B cell (primary cell): ENCODE measurements around the gene HAGH. TPM values are rescaled to one million over a fixed set of nuclear protein-coding genes. Genes with fewer than 3 reads are reported as not detected.

Experiments used
- ATAC-seq: fragments of 200-7000 bp; cut with Tn5 transposase; one replicate; pipeline ENCODE4 v1.10.0; 2021; ENCODE audit warnings: low read depth, mild to moderate bottlenecking, moderate number of reproducible peaks, moderate library complexity
- CTCF ChIA-PET: fragments of 350-600 bp; sonication (Branson Sonifier 250); formaldehyde crosslinking; loops from one replicate; lab custom pipeline; 2021; ENCODE audit warnings: antibody characterized with exemption, inconsistent platforms; lab: Charles Lee
- POLR2A ChIA-PET: fragments of 350-600 bp; sonication (Branson Sonifier 250); formaldehyde crosslinking; loops from one replicate; lab custom pipeline; 2021; ENCODE audit warnings: antibody characterized with exemption; lab: Charles Lee
- DNase-seq: peaks from one replicate; pipeline ENCODE4 v3.0.0; 2013
- H2AFZ ChIP-seq: 2 replicates; pipeline ENCODE4 v1.6.1; 2012; ENCODE audit warnings: mild to moderate bottlenecking, low read depth, low read length; ENCODE audit not compliant: insufficient read depth, poor library complexity, severe bottlenecking
- H3K27ac ChIP-seq, 2 donors: 1 replicate in 1 of 2; 2 replicates in 1 of 2; pipeline ENCODE4 v1.5.1; 2012 to 2013; ENCODE audit warnings: low read length in 2 of 2, mild to moderate bottlenecking in 2 of 2, moderate library complexity in 1 of 2
- H3K27me3 ChIP-seq, 4 experiments: fragments of 200-600 bp in 1 of 4; sonication (generic) in 1 of 4; replicated peaks in 1 of 4; 1 replicate in 2 of 4; 2 replicates in 2 of 4; pipeline versions ENCODE4 v1.6.1 to v1.7.0; 2013 to 2016; ENCODE audit warnings: low read length in 3 of 4, mild to moderate bottlenecking in 2 of 4, mixed read lengths in 1 of 4, moderate library complexity in 1 of 4; ENCODE audit not compliant: insufficient read depth in 4 of 4, control insufficient read depth in 3 of 4; ENCODE audit errors: control extremely low read depth in 1 of 4
- H3K36me3 ChIP-seq, 2 experiments: replicated peaks in 1 of 2; 1 replicate in 1 of 2; 2 replicates in 1 of 2; pipeline versions ENCODE4 v1.6.1 to v1.7.1; 2013; ENCODE audit warnings: low read length in 1 of 2; ENCODE audit not compliant: insufficient read depth in 2 of 2, control insufficient read depth in 1 of 2; ENCODE audit errors: control extremely low read depth in 1 of 2, extremely low read depth in 1 of 2
- H3K4me1 ChIP-seq, 2 donors: fragments of 200-600 bp in 1 of 2; sonication (generic) in 1 of 2; 1 replicate in 1 of 2; 2 replicates in 1 of 2; pipeline versions ENCODE4 v1.5.1 to v1.6.1; 2013 to 2017; ENCODE audit warnings: low read length in 2 of 2; ENCODE audit not compliant: control insufficient read depth in 2 of 2, insufficient read depth in 2 of 2
- H3K4me2 ChIP-seq: replicated peaks from 2 replicates; pipeline ENCODE3; 2012; ENCODE audit warnings: mild to moderate bottlenecking, low read depth, low read length; ENCODE audit not compliant: poor library complexity, severe bottlenecking
- H3K4me3 ChIP-seq, 5 experiments: fragments of 200-600 bp in 1 of 5; sonication (generic) in 1 of 5; 1 replicate in 3 of 5; 2 replicates in 2 of 5; pipeline versions ENCODE4 v1.5.1 to v1.7.0; 2011 to 2016; ENCODE audit warnings: low read length in 4 of 5, mild to moderate bottlenecking in 4 of 5, low read depth in 2 of 5, control low read depth in 1 of 5, moderate library complexity in 1 of 5; ENCODE audit not compliant: insufficient read depth in 1 of 5; ENCODE audit errors: control extremely low read depth in 1 of 5, extremely low read depth in 1 of 5
- H3K79me2 ChIP-seq: fragments of 200-600 bp; sonication (generic); one replicate; pipeline ENCODE4 v1.6.0; 2016; ENCODE audit warnings: low read length; ENCODE audit not compliant: control insufficient read depth, insufficient read depth
- H3K9ac ChIP-seq: fragments of 200-600 bp; sonication (generic); 2 replicates; pipeline ENCODE4 v1.6.1; 2017; ENCODE audit warnings: mild to moderate bottlenecking, low read length, moderate library complexity
- H3K9me3 ChIP-seq, 3 donors: one replicate each; pipeline versions ENCODE4 v1.6.1 to v1.7.1; 2013; ENCODE audit warnings: low read length in 2 of 3; ENCODE audit not compliant: control insufficient read depth in 2 of 3, insufficient read depth in 1 of 3; ENCODE audit errors: control extremely low read depth in 1 of 3
- H4K20me1 ChIP-seq: 2 replicates; pipeline ENCODE4 v1.6.0; 2012; ENCODE audit warnings: mild to moderate bottlenecking, low read length; ENCODE audit not compliant: insufficient read depth, control insufficient read depth, poor library complexity, severe bottlenecking
- H3K27ac Mint-ChIP-seq: one replicate; pipeline ENCODE4 v1.8.0; 2021; ENCODE audit warnings: mixed read lengths
- H3K27me3 Mint-ChIP-seq: one replicate; pipeline ENCODE4 v1.8.0; 2021; ENCODE audit warnings: mixed read lengths
- H3K4me1 Mint-ChIP-seq: one replicate; pipeline ENCODE4 v1.8.0; 2021; ENCODE audit warnings: mixed read lengths
- H3K4me3 Mint-ChIP-seq: one replicate; pipeline ENCODE4 v1.8.0; 2021; ENCODE audit warnings: mixed read lengths
- H3K9me3 Mint-ChIP-seq: one replicate; pipeline ENCODE4 v1.8.0; 2022; ENCODE audit warnings: mixed read lengths; ENCODE audit not compliant: insufficient read depth
- EZH2 ChIP-seq: IDR thresholded peaks from 2 replicates; pipeline ENCODE4 v1.6.1; 2012; ENCODE audit warnings: borderline replicate concordance, low read depth, mild to moderate bottlenecking, moderate library complexity, low read length; ENCODE audit not compliant: insufficient read depth, poor library complexity, severe bottlenecking
- WGBS: methylation state at CpG from one replicate; pipeline ENCODE4 v1.1.5; 2013; ENCODE audit warnings: missing lambda C conversion rate; ENCODE audit not compliant: insufficient coverage; 5-methylcytosine and 5-hydroxymethylcytosine counted together
- intact Hi-C: fragments of 100-400 bp; cut with micrococcal nuclease; formaldehyde crosslinking; loops from one replicate; pipeline ENCODE4 v1.10.0; 2022
- polyA plus RNA-seq: library from polyadenylated mRNA; depleted of rRNA; stranded (reverse); fragments of >200 nt; gene quantifications from 2 replicates; pipeline ENCODE4 v1.2.3, GENCODE V29; 2012
- total RNA-seq, 2 donors: library from RNA; stranded (reverse); fragments of 120-200 nt in 1 of 2; gene quantifications; 1 replicate in 1 of 2; 2 replicates in 1 of 2; pipeline versions ENCODE4 v1.2.3 to v1.2.4, GENCODE V29; 2013 to 2022
- TF ChIP-seq, protein P1 (sequence below): fragments of 200-600 bp; IDR thresholded peaks from one replicate; pipeline ENCODE4 v1.8.0; 2022; ENCODE audit warnings: antibody characterized with exemption, mild to moderate bottlenecking

The HAGH gene
- total and polyA plus RNA-seq, 2 donors (not counting 1 experiment from before 2014, with no cell fraction given) = 50.6 to 74.2 TPM

DNA sequence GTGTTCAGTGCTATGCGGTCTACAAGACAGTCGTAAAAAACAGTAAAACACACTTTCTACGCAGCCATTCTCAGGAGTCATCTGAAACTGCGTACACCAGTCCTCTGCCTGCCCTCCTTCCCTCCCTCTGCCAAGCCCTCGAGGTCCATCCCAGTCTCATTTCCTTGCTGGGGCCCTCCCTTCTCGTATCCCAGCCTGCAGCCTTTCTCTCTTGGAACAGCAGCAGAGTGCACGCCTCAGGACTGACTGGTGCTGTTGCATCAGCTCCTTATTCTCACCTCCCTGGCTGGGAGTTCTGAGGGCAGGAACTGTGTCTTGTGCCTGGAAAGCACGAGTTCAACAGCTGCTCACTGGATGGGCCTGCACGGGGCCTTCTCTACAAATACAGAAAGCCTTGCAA lies 12.9 kb upstream of the HAGH start:
- H4K20me1 ChIP-seq = no peaks in the 10 kb centered on the region
- TF ChIP-seq EZH2 = no peak
- TF ChIP-seq, protein P1, sequence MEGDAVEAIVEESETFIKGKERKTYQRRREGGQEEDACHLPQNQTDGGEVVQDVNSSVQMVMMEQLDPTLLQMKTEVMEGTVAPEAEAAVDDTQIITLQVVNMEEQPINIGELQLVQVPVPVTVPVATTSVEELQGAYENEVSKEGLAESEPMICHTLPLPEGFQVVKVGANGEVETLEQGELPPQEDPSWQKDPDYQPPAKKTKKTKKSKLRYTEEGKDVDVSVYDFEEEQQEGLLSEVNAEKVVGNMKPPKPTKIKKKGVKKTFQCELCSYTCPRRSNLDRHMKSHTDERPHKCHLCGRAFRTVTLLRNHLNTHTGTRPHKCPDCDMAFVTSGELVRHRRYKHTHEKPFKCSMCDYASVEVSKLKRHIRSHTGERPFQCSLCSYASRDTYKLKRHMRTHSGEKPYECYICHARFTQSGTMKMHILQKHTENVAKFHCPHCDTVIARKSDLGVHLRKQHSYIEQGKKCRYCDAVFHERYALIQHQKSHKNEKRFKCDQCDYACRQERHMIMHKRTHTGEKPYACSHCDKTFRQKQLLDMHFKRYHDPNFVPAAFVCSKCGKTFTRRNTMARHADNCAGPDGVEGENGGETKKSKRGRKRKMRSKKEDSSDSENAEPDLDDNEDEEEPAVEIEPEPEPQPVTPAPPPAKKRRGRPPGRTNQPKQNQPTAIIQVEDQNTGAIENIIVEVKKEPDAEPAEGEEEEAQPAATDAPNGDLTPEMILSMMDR = no peak
- ATAC-seq (no peak), DNase-seq (no peak)
- H3K9me3 ChIP-seq = no peaks in the 10 kb centered on the region
- H3K79me2 ChIP-seq = no peaks in the 10 kb centered on the region
- H3K27ac ChIP-seq = no peak overlapping the region
- H3K4me2 ChIP-seq = no peak overlapping the region
- H3K27me3 Mint-ChIP-seq = no peaks in the 10 kb centered on the region
- WGBS = 82% methylated on average over 9 of the region's 9 CpGs
- no peaks in the 10 kb centered on the region for H3K4me1 ChIP-seq
- no peak overlapping the region for H3K9ac ChIP-seq
- intact Hi-C loops = no loop called here
- POLR2A ChIA-PET = no interaction called here
- no peaks in the 10 kb centered on the region for H3K36me3 ChIP-seq
- no peaks in the 10 kb centered on the region for H3K9me3 Mint-ChIP-seq
- H3K27me3 ChIP-seq = no peaks in the 10 kb centered on the region
- no peak overlapping the region for H3K4me3 Mint-ChIP-seq
- H3K4me3 ChIP-seq = no peak overlapping the region
- no peaks in the 10 kb centered on the region for H3K4me1 Mint-ChIP-seq
- H3K27ac Mint-ChIP-seq = no peak overlapping the region
- CTCF ChIA-PET = no interaction called here
- no peak overlapping the region for H2AFZ ChIP-seq

DNA sequence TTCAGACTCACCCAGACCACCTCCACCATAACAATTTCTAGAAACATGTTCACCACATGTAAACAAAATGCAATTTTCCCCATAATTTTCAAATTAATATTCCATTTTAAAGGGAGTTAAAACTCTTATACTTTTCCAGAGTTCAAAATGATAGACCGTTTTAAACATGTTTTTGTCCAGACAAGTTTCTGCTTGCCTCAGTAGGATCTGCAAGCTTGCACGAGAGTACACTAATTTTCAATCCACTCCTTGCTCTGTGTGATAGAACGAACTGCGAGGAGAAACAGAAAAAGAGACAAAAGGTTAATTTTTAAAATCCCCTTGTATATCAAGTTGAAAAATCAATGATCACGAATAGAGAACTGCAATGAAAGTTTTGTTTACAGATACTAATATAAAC lies 7.5 kb upstream of the HAGH start:
- ATAC-seq (no peak), DNase-seq (no peak)
- peaks cover 9% of the 10 kb centered on the region for H3K4me1 Mint-ChIP-seq
- no peaks in the 10 kb centered on the region for H3K27me3 Mint-ChIP-seq
- Histone ChIP-seq H3K79me2 (peaks cover 3% of the 10 kb centered on the region), H3K4me1 (peaks cover 0 to 2% of the 10 kb centered on the region in 2 donors), H3K9me3 (no peaks in the 10 kb centered on the region), H2AFZ (no peak overlapping the region), H3K9ac (no peak overlapping the region), H3K4me2 (no peak overlapping the region), H3K36me3 (peaks cover 0 to 4% of the 10 kb centered on the region in 2 experiments), H3K4me3 (no peak overlapping the region), H4K20me1 (no peaks in the 10 kb centered on the region), H3K27ac (no peak overlapping the region), H3K27me3 (no peaks in the 10 kb centered on the region)
- TF ChIP-seq EZH2 = no peak
- TF ChIP-seq, protein P1 = no peak
- POLR2A ChIA-PET = interaction anchor here (0.7 kb wide), 1 partner anchor 156 kb away, joined by 3 read pairs; the partner anchor contains the start of gene JPT2
- H3K27ac Mint-ChIP-seq = no peak overlapping the region
- intact Hi-C loops = no loop called here
- CTCF ChIA-PET = no interaction called here
- no CpG with 5 or more reads among the region's 5 CpGs for WGBS
- no peak overlapping the region for H3K4me3 Mint-ChIP-seq
- no peaks in the 10 kb centered on the region for H3K9me3 Mint-ChIP-seq
